Vagina (tissue), 2 donors: Measurements from ENCODE around the gene NCCRP1. TPM values are rescaled to one million over a fixed set of nuclear protein-coding genes. Genes with fewer than 3 reads are reported as not detected.

Experiments
- DNase-seq, 2 donors: peaks; one replicate each; pipeline ENCODE4 v3.0.0-alpha.2; 2017; ENCODE audit errors: extremely low spot score in 2 of 2
- H3K27ac ChIP-seq: fragments of 200-600 bp; sonication (generic); one replicate; pipeline ENCODE4 v1.5.1; 2019
- H3K27me3 ChIP-seq: fragments of 200-600 bp; sonication (generic); one replicate; pipeline ENCODE4 v1.5.1; 2019
- H3K36me3 ChIP-seq, 2 donors: fragments of 200-600 bp; sonication (generic); one replicate each; pipeline ENCODE4 v1.5.1; 2017 to 2019
- H3K4me1 ChIP-seq: fragments of 200-600 bp; sonication (generic); one replicate; pipeline ENCODE4 v1.5.1; 2019
- H3K4me3 ChIP-seq, 2 donors: fragments of 200-600 bp; sonication (generic); 1 replicate in 1 of 2; 2 replicates in 1 of 2; pipeline ENCODE4 v1.5.1; 2016 to 2019
- H3K9me3 ChIP-seq: fragments of 200-600 bp; sonication (generic); one replicate; pipeline ENCODE4 v1.5.1; 2019
- POLR2A ChIP-seq, 2 donors: fragments of 450-650 bp; IDR thresholded peaks; one replicate each; pipeline ENCODE4 v1.6.1; 2017; ENCODE audit warnings: antibody characterized with exemption in 2 of 2, mild to moderate bottlenecking in 2 of 2, moderate library complexity in 2 of 2
- POLR2AphosphoS5 ChIP-seq, 2 donors: sonication (generic); formaldehyde crosslinking; IDR thresholded peaks; one replicate each; pipeline ENCODE4 v1.9.0; 2017; ENCODE audit warnings: antibody characterized with exemption in 2 of 2, mild to moderate bottlenecking in 2 of 2, low read depth in 1 of 2; ENCODE audit not compliant: insufficient read depth in 1 of 2
- intact Hi-C: fragments of 100-400 bp; cut with DNase I; formaldehyde crosslinking; loops from one replicate; pipeline ENCODE4 v1.15.1; 2023
- total RNA-seq: library from RNA; depleted of rRNA; stranded (reverse); fragments of >200 nt; gene quantifications from one replicate; pipeline ENCODE4 v1.2.3, GENCODE V29; 2016
- TF ChIP-seq, protein P1 (sequence below), 3 experiments: fragments of 450-650 bp in 2 of 3; fragments of 200-600 bp in 1 of 3; sonication (generic) in 1 of 3; IDR thresholded peaks; one replicate each; pipeline ENCODE4 v1.5.1; 2017 to 2019; ENCODE audit warnings: antibody characterized with exemption in 3 of 3, mild to moderate bottlenecking in 2 of 3, moderate library complexity in 2 of 3

NCCRP1 gene, protein sequence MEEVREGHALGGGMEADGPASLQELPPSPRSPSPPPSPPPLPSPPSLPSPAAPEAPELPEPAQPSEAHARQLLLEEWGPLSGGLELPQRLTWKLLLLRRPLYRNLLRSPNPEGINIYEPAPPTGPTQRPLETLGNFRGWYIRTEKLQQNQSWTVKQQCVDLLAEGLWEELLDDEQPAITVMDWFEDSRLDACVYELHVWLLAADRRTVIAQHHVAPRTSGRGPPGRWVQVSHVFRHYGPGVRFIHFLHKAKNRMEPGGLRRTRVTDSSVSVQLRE
- 41.7 TPM for total RNA-seq

DNA sequence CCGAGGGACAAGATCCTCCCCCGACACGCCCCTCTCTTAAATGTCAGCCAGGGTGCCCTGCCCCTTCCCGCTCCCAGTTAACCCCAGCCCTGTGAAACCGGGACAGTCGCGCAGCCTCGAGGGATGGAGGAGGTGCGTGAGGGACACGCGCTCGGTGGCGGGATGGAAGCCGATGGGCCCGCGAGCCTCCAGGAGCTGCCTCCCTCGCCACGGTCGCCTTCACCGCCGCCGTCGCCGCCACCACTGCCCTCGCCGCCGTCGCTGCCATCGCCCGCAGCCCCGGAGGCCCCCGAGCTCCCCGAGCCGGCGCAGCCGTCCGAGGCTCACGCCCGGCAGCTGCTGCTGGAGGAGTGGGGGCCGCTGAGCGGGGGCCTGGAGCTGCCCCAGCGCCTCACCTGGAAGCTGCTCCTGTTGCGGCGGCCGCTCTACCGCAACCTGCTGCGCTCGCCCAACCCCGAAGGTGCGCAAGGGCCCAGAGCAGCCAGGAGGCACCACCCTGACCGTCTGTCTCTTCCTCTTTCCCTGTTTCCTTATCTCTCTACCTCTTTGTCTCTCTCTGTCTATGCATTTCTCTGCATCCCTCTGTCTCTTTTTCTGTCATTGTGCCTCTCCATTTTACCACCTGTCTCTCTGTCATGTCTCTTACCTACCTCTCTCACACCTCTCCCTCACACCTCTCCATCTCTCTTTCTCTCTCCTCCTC is at the start of gene NCCRP1:
TSS of gene NCCRP1 (plus strand) at position 105 of the 703 bp plus-strand sequence. CDS start at position 124, 19 bp downstream.
- Histone ChIP-seq H3K27ac (no peak within 1 kb of the TSS), H3K27me3 (no peaks in the 10 kb centered on the region), H3K4me3 (peak within 1 kb of the TSS in 1 of 2 donors; percentile 35), H3K4me1 (peaks cover 4% of the 10 kb centered on the region), H3K9me3 (no peaks in the 10 kb centered on the region), H3K36me3 (no peaks in the 10 kb centered on the region)
- TF ChIP-seq POLR2AphosphoS5 (IDR thresholded peaks at IDR 0.05; ENCODE audit: insufficient read depth in 1 of 2, low read depth in 1 of 2) (no peak), POLR2A (IDR thresholded peaks at IDR 0.05) (no peak)
- TF ChIP-seq, protein P1, sequence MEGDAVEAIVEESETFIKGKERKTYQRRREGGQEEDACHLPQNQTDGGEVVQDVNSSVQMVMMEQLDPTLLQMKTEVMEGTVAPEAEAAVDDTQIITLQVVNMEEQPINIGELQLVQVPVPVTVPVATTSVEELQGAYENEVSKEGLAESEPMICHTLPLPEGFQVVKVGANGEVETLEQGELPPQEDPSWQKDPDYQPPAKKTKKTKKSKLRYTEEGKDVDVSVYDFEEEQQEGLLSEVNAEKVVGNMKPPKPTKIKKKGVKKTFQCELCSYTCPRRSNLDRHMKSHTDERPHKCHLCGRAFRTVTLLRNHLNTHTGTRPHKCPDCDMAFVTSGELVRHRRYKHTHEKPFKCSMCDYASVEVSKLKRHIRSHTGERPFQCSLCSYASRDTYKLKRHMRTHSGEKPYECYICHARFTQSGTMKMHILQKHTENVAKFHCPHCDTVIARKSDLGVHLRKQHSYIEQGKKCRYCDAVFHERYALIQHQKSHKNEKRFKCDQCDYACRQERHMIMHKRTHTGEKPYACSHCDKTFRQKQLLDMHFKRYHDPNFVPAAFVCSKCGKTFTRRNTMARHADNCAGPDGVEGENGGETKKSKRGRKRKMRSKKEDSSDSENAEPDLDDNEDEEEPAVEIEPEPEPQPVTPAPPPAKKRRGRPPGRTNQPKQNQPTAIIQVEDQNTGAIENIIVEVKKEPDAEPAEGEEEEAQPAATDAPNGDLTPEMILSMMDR (IDR thresholded peaks at IDR 0.05): no peak
- no peak for DNase-seq
- intact Hi-C loops: no loop called here

- no peaks in the 10 kb centered on the region for H3K36me3 ChIP-seq
- intact Hi-C loops: no loop called here
- H3K27ac ChIP-seq: no peak overlapping the region
- no peaks in the 10 kb centered on the region for H3K9me3 ChIP-seq
- H3K4me1 ChIP-seq: peaks cover 32% of the 10 kb centered on the region
- H3K27me3 ChIP-seq: no peaks in the 10 kb centered on the region
- no peak overlapping the region for H3K4me3 ChIP-seq
- TF ChIP-seq POLR2A (IDR thresholded peaks at IDR 0.05): no peak
- TF ChIP-seq, protein P1 (IDR thresholded peaks at IDR 0.05): no peak
- TF ChIP-seq POLR2AphosphoS5 (IDR thresholded peaks at IDR 0.05; ENCODE audit: insufficient read depth in 1 of 2, low read depth in 1 of 2): no peak
- no peak for DNase-seq
These were observed 49.3 kb upstream of the NCCRP1 start for GRCh38 chr19:39147480-39147879.

- Histone ChIP-seq H3K36me3 (no peaks in the 10 kb centered on the region), H3K4me3 (no peak overlapping the region), H3K4me1 (peaks cover 30% of the 10 kb centered on the region), H3K27me3 (no peaks in the 10 kb centered on the region), H3K27ac (no peak overlapping the region), H3K9me3 (no peaks in the 10 kb centered on the region)
- DNase-seq: no peak
- TF ChIP-seq POLR2A (IDR thresholded peaks at IDR 0.05) (no peak), POLR2AphosphoS5 (IDR thresholded peaks at IDR 0.05; ENCODE audit: insufficient read depth in 1 of 2, low read depth in 1 of 2) (no peak)
- TF ChIP-seq, protein P1 (IDR thresholded peaks at IDR 0.05): no peak
- intact Hi-C loops: no loop called here
These were observed 47.7 kb upstream of the NCCRP1 start for GRCh38 chr19:39148939-39149529.

GRCh38 chr19:39150235-39150634 is 46.5 kb upstream of the NCCRP1 start:
- Histone ChIP-seq H3K27me3 (no peaks in the 10 kb centered on the region), H3K4me1 (peaks cover 30% of the 10 kb centered on the region), H3K36me3 (no peaks in the 10 kb centered on the region), H3K27ac (no peak overlapping the region), H3K9me3 (no peaks in the 10 kb centered on the region), H3K4me3 (no peak overlapping the region)
- TF ChIP-seq POLR2A (IDR thresholded peaks at IDR 0.05) (no peak), POLR2AphosphoS5 (IDR thresholded peaks at IDR 0.05; ENCODE audit: insufficient read depth in 1 of 2, low read depth in 1 of 2) (no peak)
- TF ChIP-seq, protein P1 (IDR thresholded peaks at IDR 0.05): no peak
- no peak for DNase-seq
- intact Hi-C loops: no loop called here
